ENCODE data around the gene KDF1.

The KDF1 gene

DNA sequence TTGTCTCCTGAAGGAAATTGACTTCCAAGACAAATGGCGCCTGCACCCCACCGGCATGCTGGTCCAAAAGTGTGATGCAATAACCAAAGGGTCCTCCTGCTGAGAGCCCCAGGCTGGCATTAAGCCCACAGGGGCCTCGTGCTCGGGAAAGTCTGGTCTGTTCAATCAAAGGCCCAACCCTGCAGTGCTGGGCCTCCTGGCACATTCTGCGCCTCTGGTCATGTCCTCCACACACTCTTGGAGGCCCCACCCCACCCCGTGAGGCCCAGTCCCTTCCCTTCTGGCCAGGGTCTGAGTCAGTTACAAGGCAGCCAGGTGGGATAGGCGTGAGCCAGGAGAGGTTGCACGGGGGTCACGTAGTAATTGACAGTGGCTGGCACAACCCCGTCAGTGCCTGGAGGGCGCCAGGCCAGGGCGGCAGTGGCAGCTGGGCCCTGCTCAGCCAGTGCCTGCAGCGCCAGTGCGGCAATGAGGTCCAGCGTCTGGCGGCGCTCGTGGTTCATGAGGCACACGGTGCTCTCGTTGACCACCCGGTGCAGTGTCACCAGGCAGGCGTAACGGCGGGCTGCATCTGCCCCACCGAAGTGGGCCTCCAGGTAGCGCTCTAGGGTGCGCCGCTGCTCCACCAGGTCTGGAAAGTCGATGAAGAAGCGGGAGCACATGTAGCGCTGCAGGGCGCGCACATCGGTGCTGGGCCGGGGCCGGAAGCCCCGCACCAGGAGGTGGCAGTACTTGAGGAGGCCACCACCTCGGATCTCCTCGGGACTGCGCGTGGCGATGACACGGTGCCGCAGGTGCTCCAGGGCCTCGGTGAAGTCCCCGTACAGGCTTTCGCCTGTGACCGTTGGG is 45.6 kb upstream of the KDF1 start:
- ChIA-PET POLR2A (no interaction called here), CTCF (no interaction called here)
- DNase-seq (ENCODE audit: extremely low spot score): no peak
- TF ChIP-seq, protein P1, sequence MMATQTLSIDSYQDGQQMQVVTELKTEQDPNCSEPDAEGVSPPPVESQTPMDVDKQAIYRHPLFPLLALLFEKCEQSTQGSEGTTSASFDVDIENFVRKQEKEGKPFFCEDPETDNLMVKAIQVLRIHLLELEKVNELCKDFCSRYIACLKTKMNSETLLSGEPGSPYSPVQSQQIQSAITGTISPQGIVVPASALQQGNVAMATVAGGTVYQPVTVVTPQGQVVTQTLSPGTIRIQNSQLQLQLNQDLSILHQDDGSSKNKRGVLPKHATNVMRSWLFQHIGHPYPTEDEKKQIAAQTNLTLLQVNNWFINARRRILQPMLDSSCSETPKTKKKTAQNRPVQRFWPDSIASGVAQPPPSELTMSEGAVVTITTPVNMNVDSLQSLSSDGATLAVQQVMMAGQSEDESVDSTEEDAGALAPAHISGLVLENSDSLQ (IDR thresholded peaks at IDR 0.05): no peak
- TF ChIP-seq LEF1 (IDR thresholded peaks at IDR 0.05; ENCODE audit: borderline replicate concordance): no peak
- TF ChIP-seq SP1 (IDR thresholded peaks at IDR 0.05): no peak
- TF ChIP-seq NFRKB (IDR thresholded peaks at IDR 0.05): no peak
- no peak for TF ChIP-seq HDGF (IDR thresholded peaks at IDR 0.05; ENCODE audit: borderline replicate concordance)
- no peak for TF ChIP-seq ARNT (IDR thresholded peaks at IDR 0.05)
- TF ChIP-seq FOXM1 (IDR thresholded peaks at IDR 0.05; ENCODE audit: borderline replicate concordance): no peak
- TF ChIP-seq FOXA1 (IDR thresholded peaks at IDR 0.05): no peak
- no peak for TF ChIP-seq CTBP1 (IDR thresholded peaks at IDR 0.05; ENCODE audit: borderline replicate concordance)

DNA sequence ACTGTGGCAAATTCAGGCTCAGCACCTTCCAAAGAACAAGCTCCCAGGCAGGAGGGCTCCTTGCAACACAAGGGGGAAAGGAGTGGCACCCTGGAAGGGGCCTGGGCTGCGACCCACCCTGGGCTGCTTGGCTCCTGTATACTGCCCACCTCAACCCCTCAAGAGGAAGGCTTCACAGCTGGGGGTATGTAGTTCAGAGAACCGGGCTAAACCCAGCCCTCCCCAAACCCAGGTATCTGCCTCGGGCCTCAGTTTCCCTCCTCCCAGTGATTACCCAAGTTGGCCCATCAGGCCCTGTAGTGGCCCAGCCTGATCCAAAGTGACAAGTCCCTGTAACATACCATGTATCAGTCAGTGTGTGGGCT is 44.9 kb upstream of the KDF1 start:
- DNase-seq (ENCODE audit: extremely low spot score): no peak
- no peak for TF ChIP-seq HDGF (IDR thresholded peaks at IDR 0.05; ENCODE audit: borderline replicate concordance)
- TF ChIP-seq TARDBP (IDR thresholded peaks at IDR 0.05): no peak
- CTCF ChIA-PET: no interaction called here
- POLR2A ChIA-PET: no interaction called here

DNA sequence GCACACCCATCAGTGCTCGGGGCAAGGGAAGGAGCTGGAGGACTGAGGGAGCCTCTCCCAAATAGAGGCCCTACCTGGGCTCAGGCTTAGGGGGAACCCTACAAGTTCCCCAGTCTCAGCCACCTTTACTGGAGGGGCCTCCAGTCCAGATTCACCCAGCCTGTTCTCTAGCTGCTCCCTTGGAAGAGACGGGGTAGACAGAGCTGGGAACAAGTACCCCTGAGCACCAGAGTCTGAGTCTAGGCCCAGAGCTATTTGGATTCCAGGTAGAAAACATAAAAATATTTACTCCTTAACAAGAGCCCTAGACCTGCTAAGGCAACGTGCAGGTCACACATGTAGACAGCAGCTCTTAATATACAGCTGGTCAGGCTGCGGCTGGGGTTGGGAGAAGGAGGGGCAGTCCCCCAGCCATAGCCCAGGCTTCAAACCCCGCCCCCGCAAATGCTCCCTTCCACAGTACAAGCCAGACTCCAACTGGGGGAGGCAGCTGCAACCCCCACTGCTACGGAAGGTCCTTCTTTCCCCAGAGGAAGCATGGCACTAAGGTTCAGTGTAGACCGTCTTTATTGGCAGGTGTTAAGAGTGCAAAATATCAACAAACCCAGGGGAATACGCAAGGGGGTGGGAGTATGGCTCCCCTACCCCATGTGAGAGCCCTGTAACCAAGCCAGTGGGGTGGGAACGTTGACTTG is 44.4 kb upstream of the KDF1 start:
- DNase-seq (ENCODE audit: extremely low spot score): no peak
- TF ChIP-seq ARNT (IDR thresholded peaks at IDR 0.05) (no peak), SUZ12 (IDR thresholded peaks at IDR 0.05) (no peak), ZNF384 (IDR thresholded peaks at IDR 0.05) (no peak), L3MBTL2 (conservative IDR thresholded peaks at IDR 0.05) (no peak), SP1 (IDR thresholded peaks at IDR 0.05) (no peak), FOXK2 (IDR thresholded peaks at IDR 0.05) (no peak), BHLHE40 (IDR thresholded peaks at IDR 0.05; ENCODE audit: borderline replicate concordance) (no peak), TARDBP (IDR thresholded peaks at IDR 0.05) (no peak), HDGF (IDR thresholded peaks at IDR 0.05; ENCODE audit: borderline replicate concordance) (no peak), FOXA1 (IDR thresholded peaks at IDR 0.05) (no peak)
- TF ChIP-seq, protein P1 (IDR thresholded peaks at IDR 0.05): no peak
- POLR2A ChIA-PET: no interaction called here
- CTCF ChIA-PET: no interaction called here

- DNase-seq (ENCODE audit: extremely low spot score): no peak
- POLR2A ChIA-PET: no interaction called here
- CTCF ChIA-PET: no interaction called here
- TF ChIP-seq SUZ12 (IDR thresholded peaks at IDR 0.05) (no peak), HDGF (IDR thresholded peaks at IDR 0.05; ENCODE audit: borderline replicate concordance) (no peak), ZNF384 (IDR thresholded peaks at IDR 0.05) (no peak), ARNT (IDR thresholded peaks at IDR 0.05) (no peak), ELF4 (IDR thresholded peaks at IDR 0.05) (no peak)
Measured at GRCh38 chr1:27003745-27004470, 43.6 kb upstream of the KDF1 start.

DNA sequence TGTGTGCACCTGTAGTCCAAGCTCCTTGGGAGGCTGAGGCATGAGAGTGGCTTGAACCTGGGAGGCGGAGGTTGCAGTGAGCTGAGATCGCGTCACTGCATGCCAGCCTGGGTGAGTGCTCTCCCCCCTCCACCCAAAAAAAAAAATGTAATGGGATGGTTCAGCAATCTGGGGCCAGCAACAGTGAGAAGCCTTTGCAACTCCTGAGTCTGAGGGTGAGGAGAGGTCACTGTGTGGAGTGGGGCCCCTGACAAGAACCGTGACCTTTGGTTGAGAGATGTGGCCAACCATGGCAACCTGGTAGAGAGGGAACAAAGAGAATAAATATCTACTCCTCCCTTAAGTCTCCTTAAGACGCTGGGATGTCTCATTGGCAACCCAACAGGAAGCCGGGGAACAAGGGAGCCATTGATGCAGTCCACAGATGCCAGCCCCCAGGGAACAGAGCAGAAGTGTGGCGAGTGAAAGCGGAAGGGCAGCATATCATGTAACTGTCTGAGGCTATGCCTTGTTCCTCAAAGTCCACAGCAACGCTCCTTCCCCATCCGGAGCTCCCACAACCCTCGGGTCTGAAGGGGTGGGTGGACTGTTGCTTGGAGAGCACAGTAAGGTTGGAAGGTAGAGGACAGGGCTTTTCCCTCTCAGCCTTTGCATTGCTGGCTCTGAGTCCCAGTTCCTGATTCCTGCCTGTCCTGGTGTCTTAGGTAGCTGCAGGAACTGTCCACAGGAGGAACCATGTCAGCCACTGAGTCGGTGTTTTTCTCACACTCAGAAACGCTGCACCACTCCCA is 41.5 kb upstream of the KDF1 start:
- DNase-seq (ENCODE audit: extremely low spot score): no peak
- TF ChIP-seq LEF1 (IDR thresholded peaks at IDR 0.05; ENCODE audit: borderline replicate concordance): no peak
- TF ChIP-seq HDGF (IDR thresholded peaks at IDR 0.05; ENCODE audit: borderline replicate concordance): no peak
- no peak for TF ChIP-seq L3MBTL2 (conservative IDR thresholded peaks at IDR 0.05)
- TF ChIP-seq FOXK2 (IDR thresholded peaks at IDR 0.05): no peak
- TF ChIP-seq ELF4 (IDR thresholded peaks at IDR 0.05): no peak
- no peak for TF ChIP-seq CTBP1 (IDR thresholded peaks at IDR 0.05; ENCODE audit: borderline replicate concordance)
- no peak for TF ChIP-seq FOXM1 (IDR thresholded peaks at IDR 0.05; ENCODE audit: borderline replicate concordance)
- TF ChIP-seq BHLHE40 (IDR thresholded peaks at IDR 0.05; ENCODE audit: borderline replicate concordance): no peak
- TF ChIP-seq SP1 (IDR thresholded peaks at IDR 0.05): no peak
- TF ChIP-seq FOXA1 (IDR thresholded peaks at IDR 0.05): no peak
- ChIA-PET CTCF (interaction anchor here (0.6 kb wide), 1 partner anchor 1070 kb away, joined by 5 read pairs; no protein-coding TSS in a partner anchor), POLR2A (no interaction called here)

GRCh38 chr1:27000817-27001460 is 40.7 kb upstream of the KDF1 start:
- POLR2A ChIA-PET: no interaction called here
- DNase-seq (ENCODE audit: extremely low spot score): no peak
- CTCF ChIA-PET: interaction anchor here (1.5 kb wide), 1 partner anchor 44 kb away, joined by 3 read pairs; no protein-coding TSS in a partner anchor

More at GRCh38 chr1:27000817-27001460, 40.7 kb upstream of the KDF1 start:
- TF ChIP-seq L3MBTL2 (conservative IDR thresholded peaks at IDR 0.05) (no peak), ZNF384 (IDR thresholded peaks at IDR 0.05) (no peak), NFRKB (IDR thresholded peaks at IDR 0.05) (no peak), FOXM1 (IDR thresholded peaks at IDR 0.05; ENCODE audit: borderline replicate concordance) (no peak), BHLHE40 (IDR thresholded peaks at IDR 0.05; ENCODE audit: borderline replicate concordance) (no peak), SP1 (IDR thresholded peaks at IDR 0.05) (no peak), ELF4 (IDR thresholded peaks at IDR 0.05) (no peak), LEF1 (IDR thresholded peaks at IDR 0.05; ENCODE audit: borderline replicate concordance) (no peak), CTBP1 (IDR thresholded peaks at IDR 0.05; ENCODE audit: borderline replicate concordance) (no peak), ARNT (IDR thresholded peaks at IDR 0.05) (no peak), FOXA1 (IDR thresholded peaks at IDR 0.05) (no peak), HDGF (IDR thresholded peaks at IDR 0.05; ENCODE audit: borderline replicate concordance) (no peak), SUZ12 (IDR thresholded peaks at IDR 0.05) (no peak), FOXK2 (IDR thresholded peaks at IDR 0.05) (no peak), TARDBP (IDR thresholded peaks at IDR 0.05) (no peak)
- TF ChIP-seq, protein P1 (IDR thresholded peaks at IDR 0.05): no peak

All from HEK293T (cell line).